Activated CD4-positive, alpha-beta T cell treated with anti-CD3 and anti-CD28 coated beads, Interleukin-2, amount 50 U/mL, for 4 hours (primary cell): ENCODE results near the gene ATF7.
"Not testable (repeated sequence)": the region's sequence is repeated elsewhere in the genome, so short reads cannot be mapped to it uniquely, and the experiment has no call there.

Experiments
- DNase-seq, 2 experiments: peaks; one replicate each; pipeline ENCODE4 v3.0.0-alpha.2; 2020

The ATF7 gene

DNA sequence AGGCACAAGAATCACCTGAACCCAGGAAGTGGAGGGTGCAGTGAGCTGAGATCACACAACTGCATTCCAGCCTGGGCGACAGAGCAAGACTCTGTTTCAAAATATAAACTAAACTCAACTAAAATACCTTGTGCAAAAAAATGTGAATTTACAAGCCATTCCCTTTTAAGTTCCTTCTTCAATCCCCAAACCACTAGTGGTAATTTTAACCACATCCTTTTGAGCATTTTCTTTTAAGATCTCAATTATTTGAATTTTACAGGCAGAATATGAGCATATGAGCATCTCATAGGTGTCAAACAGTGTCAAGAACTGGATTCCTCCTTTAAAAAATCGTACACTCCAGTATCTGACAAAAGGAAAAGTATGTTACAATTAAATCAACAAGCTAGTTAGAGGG lies 61.9 kb downstream of the ATF7 start:
- DNase-seq = no peak

GRCh38 chr12:53563452-53564028 lies 62.6 kb downstream of the ATF7 start:
- DNase-seq = no peak

DNA sequence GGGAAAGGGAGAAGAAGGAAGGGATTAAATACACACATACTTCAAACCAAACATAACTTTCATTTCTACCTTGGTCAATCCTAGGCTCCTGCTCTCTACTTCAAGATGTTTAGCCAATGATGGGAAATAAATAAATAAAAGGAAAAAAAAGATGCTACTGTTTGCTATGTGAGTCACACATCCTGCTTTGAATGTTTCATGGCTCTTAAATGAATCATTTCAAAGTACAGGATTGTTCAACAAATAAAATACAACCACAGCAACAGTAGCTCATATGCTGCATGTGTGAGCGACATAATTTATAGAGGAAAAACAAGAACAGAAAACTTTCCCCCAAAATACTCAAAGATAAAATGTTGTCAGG lies 64.6 kb downstream of the ATF7 start:
- no peak for DNase-seq

DNA sequence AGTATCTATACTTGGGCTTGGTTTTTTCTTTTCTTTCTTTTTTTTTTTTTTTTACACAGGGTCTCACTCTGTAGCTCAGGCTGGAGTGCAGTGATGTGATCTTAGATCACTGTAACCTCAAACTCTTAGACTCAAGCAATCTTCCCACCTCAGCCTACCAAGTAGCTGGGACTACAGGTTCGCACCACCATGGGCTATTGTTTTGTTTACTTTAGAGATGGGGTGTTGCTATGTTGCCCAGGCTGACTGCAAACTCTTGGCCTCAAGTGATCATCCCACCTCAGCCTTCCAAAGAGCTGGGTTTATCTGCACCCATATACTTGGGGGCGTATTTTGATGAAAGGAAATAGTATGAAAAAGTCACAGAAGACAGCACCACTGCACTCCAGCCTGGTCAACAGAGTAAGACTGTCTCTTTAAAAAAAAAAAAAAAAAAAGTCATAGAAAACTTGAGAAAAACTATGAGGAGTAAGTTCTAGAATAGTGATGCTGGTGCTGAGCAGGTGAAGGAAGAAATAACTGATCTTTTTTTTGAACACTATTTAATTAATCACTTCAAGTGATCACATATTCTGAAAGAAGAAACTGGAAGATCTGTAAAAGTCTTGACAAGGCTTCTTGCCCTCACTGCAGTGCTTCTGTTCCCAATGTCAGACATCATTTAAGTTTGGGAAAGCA lies 65.1 kb downstream of the ATF7 start:
- DNase-seq = no peak

DNA sequence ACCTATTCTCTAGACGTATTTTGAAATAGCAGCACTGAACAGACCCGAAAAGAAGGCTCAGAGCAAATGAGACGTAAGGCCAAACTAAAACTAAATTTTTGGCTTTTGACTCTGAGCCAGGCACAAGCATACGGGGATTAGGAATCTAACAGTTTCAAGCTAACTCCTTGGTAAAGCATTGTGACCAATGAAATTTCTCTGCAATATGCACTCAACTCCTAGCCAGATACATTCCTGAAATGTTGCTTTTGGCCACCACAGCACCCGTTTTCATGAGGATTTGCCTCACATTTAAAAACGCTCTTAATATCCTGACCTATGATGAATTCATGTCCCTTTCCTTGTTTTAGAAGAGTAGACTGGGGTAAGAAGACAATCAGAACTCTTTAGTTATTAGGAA lies 65.8 kb downstream of the ATF7 start:
- no peak for DNase-seq

DNA sequence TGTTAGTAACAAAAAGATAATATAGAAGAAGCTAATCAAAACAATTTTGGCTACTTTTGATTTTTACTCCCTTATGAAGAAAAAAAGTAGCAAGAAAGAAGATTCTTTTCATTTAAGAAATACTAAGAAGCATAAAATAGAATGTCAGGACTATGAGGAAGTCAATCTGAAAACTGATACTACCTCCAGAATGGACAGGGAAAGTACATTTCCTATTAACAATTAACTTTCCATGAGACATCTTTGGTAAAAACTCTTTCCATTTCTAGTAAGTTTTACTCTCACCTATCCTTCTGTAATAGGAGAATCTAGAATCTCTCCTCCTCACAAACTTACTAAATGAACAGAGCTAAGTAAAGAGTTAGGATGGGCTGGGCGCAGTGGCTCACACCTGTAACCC lies 67.6 kb downstream of the ATF7 start:
- no peak for DNase-seq

DNA sequence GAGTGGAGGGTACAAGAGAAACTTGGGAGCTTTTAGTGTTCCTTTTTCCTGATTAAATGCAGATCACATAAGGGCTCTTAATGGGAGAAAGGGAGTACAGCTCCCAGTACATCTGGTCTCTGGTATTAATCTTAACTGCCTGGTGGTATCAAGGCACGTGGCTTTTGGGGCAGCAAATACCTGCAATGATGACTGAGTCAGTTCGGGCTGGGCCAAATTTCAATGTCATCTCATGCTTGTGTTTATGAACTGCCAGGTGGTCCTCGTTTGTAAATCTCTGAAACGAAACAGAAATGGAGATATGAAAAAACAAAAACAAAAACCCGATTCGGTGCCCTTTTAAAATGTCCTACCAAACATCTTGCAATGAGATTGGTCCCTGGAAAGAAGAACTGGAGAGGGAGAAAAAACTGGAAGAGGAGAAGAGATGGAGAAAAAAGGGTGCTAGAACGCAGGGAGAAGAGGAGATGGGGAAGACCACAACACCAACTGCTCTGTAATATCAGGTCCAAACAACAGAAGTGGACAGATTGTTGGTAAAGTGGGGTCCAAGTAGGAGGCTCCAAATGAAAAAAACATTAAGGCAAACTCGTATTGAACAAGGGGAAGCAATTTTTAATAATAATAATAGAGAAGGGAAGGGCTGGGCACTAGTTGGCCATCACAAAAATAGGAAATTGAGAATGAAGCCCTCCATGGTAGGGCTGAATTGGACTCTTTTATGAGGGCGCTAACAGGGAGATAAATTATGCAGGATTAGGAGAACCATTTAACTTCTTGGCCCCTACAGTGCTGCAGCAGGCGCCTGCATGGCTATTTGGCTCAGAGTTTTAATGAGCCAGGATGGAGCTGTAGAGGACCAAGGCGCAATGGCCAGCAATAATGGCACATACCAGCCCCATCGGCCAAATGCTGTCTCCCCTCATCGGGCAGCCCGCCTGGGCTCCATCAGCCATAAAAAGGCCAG lies 73.5 kb downstream of the ATF7 start:
- no peak for DNase-seq

GRCh38 chr12:53551889-53552291 lies 74.3 kb downstream of the ATF7 start:
- DNase-seq = no peak

GRCh38 chr12:53550595-53550994 lies 75.6 kb downstream of the ATF7 start:
- no peak for DNase-seq

GRCh38 chr12:53550131-53550530 lies 76.1 kb downstream of the ATF7 start:
- not testable (repeated sequence) for DNase-seq

DNA sequence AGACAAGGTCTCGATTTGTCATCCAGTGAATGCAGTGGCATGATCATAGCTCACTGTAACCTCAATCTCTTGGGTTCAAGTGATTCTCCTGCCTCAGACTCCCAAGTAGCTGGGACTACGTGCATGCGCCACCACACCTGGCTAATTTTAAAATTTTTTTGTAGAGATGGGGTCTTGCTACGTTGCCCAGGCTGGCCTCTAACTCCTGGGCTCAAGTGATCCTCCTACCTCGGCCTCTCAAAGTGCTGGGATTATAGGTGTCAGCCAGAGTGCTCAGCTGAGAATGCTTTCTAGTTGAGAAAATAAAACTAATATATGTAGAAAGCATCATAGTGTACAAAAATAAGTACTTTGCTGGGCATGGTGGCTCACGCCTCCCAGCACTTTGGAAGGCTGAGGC lies 77.8 kb downstream of the ATF7 start:
- not testable (repeated sequence) for DNase-seq

DNA sequence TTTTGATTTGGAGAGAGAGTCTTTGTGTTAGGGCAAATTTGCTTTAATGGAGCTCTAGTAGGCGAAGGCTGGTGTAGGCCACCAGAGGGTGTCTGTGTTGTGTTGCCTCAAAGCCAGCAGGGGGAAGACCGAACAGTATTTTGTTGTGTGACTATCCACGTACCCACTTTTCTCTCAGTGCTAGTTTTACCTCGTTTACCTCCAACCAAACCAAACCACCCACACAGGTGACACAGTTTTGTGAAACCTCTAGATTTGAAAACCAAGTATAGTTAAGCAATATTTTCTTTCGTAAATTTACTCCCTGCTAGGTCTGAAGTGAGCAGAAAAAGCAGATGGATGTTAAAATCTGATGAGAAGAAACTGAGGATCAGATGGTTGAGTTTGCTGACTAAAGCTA lies 82.6 kb downstream of the ATF7 start:
- peak; percentile 33 to 34 for DNase-seq

DNA sequence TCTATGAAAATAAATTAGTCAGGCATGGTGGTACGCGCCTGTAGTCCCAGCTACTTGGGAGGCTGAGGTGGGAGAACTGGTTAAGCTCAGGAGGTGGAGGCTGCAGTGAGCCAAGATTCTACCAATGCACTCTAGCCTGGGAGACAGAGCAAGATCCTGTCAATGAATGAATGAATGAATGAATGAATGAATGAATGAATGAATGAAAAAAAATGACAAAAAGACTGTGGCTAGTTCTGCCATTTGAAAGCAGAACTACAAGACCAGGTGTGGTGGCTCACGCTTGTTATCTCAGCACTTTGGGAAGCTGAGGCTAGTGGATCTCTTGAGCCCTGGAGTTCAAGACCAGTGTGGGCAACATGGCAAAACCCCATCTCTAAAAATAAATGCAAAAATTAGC lies 86.7 kb downstream of the ATF7 start:
- no peak for DNase-seq

DNA sequence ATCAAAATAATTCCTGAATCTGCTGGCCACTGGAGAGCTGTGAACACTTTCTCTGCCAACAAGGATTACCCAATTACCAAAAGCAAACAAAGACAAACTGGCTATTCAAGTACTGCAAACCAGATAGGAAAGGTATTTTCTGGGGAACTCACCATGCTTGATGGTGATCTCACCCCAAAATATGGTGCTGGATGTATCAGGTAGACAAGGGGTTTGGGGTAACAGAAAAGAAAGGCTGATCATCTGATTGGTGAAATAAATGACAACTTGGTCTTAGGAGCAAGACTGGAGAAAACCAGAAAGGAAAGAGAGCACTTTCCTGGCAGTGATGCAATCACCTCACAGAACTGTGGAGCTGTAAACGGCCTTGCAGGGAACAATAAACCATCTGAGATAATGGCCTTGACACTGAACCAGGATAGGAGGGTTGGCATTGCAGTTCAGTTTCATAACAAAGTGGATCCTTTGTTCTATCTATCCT lies 87.9 kb downstream of the ATF7 start:
- DNase-seq = no peak

DNA sequence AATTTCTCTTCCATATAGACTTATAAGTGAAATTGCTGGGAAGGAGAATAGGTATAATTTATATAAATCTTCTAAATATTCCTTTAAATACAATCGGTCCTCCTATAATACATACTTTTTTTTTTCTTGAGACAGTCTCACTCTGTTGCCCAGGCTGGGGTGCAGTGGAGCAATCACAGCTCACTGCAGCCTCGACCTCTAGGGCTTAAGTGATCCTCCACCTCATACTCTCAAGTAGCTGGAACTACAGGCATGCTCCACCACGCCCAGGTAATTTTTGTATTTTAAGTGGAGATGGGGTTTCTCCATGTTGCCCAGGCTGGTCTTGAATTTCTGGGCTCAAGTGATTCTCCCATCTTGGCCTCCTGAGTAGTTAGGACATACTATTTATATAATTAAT lies 89.2 kb downstream of the ATF7 start:
- DNase-seq = no peak

GRCh38 chr12:53533471-53533870 lies 92.7 kb downstream of the ATF7 start:
- DNase-seq = no peak

DNA sequence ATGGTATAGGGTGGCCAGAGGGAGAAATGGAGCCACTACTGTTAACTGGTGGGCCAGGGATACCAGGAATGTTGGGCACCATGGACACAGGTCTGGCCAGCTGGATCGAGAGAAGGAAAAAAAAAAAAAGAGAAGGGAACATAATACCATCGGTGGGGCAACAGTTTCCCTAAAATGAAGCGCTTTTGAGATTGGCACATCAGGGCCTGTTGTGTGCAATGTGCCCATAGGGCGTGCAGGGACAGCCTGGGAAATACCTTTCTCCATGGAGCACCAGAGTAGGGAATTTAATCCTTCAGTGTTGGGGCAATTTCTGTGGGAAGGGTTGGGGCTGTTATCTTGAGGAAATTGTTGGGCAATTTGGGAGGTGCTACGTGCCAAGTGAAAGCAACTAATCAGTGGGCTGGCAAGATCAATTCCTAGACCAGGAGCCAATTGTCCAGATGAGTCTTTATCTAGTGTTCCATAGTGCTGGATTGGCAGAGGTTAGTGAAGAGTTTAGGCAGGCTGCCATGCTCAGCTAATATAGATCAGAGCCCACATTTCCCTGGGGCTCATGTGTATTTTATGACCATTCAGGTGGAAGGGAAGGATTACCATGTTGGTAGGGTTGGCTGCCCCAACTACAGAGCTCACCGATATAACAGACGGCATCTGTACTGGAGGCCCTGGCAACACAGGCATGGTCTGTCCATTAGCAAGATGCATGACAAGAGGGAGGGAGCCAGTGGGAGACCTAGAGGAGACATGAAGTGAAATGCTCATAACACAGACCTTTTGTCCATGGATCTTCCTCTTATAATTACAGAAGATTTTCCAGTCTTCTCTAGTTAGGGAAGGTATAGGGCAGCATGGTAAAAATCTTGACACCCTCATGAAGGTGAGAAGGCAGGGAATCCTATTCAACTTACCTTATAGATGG lies 93.4 kb downstream of the ATF7 start:
- no peak for DNase-seq

GRCh38 chr12:53532021-53532420 lies 94.2 kb downstream of the ATF7 start:
- DNase-seq = no peak

DNA sequence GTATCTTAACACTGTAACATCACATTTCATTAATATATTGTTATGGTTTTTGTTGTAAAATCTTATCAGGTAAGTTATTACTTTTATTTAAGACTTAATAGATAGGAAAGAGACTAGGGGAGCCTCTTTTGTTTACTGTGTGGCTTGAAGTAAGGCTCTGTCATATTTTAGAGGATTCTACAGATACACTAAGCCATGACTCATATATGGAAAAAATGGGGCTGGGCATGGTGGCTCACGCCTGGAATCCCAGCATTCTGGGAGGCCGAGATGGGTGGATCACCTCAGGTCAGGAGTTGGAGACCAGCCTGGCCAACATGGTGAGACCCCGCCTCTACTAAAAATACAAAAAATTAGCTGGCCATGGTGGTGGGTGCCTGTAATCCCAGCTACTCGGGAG lies 95.3 kb downstream of the ATF7 start:
- DNase-seq = no peak

DNA sequence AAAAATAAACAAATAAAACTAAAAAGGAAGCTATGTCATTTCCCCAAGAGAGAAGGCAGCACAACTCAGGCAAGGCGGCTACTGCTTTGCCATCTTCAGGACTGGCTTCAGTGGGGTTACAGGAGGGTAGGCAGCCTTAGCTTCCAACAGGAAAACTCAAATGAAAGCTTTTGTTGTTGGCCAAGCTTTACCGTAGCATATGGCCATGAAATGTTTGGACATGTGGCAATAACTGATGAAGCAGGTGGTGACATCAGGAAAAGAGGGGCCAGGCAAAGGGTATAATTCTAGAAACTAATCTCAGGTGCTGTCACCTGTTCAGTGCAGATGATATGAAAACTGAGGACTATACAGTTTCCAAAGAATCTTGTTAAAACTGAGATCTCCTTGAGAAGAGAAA lies 96.1 kb downstream of the ATF7 start:
- no peak for DNase-seq

- DNase-seq = no peak
Measured at GRCh38 chr12:53524476-53524875, 101.7 kb downstream of the ATF7 start.

DNA sequence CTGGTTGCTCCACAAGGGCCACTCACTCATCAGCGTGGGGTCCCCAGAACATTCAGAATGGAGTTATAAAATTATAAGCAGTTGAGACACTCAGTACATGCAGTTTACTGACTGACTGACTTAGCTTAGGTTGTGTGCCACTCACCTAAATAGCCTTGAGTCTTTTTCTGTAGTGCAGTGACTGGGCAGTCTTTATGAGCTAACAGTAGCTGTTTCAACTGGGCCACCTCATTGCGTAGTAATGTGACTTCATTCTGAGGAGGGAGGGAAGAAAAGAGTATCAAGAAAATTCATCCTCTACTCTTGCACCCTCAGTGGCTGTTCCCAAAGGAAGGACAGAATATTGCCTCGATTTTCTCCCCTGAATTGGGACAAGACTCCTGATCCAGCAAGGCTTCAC lies 103.1 kb downstream of the ATF7 start:
- no peak for DNase-seq

DNA sequence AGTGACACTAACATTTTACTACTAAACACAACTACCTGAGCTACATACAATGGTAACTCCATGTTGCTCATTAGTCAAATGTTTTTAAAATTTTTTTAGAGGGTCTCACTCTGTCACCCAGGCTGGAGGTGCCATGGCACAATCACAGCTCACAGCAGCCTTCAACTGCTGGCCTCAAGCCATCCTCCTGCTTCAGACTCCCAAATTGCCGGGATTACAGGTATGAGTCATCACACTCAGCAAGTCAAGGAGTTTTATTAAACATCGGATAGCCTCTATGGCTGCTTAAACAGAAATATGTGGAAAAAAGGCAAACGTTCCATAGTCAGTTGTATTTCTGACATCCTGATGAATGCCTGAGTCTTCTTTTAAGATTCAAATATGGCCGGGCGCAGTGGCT lies 107.8 kb downstream of the ATF7 start:
- no peak for DNase-seq
